B cell (primary cell): ENCODE measurements around the gene PDS5A.

Experiments
- EZH2 ChIP-seq: IDR thresholded peaks from 2 replicates; pipeline ENCODE4 v1.6.1; 2012; ENCODE audit warnings: borderline replicate concordance, low read depth, mild to moderate bottlenecking, moderate library complexity, low read length; ENCODE audit not compliant: insufficient read depth, poor library complexity, severe bottlenecking
- TF ChIP-seq, protein P1 (sequence below): fragments of 200-600 bp; IDR thresholded peaks from one replicate; pipeline ENCODE4 v1.8.0; 2022; ENCODE audit warnings: antibody characterized with exemption, mild to moderate bottlenecking

- TF ChIP-seq, protein P1, sequence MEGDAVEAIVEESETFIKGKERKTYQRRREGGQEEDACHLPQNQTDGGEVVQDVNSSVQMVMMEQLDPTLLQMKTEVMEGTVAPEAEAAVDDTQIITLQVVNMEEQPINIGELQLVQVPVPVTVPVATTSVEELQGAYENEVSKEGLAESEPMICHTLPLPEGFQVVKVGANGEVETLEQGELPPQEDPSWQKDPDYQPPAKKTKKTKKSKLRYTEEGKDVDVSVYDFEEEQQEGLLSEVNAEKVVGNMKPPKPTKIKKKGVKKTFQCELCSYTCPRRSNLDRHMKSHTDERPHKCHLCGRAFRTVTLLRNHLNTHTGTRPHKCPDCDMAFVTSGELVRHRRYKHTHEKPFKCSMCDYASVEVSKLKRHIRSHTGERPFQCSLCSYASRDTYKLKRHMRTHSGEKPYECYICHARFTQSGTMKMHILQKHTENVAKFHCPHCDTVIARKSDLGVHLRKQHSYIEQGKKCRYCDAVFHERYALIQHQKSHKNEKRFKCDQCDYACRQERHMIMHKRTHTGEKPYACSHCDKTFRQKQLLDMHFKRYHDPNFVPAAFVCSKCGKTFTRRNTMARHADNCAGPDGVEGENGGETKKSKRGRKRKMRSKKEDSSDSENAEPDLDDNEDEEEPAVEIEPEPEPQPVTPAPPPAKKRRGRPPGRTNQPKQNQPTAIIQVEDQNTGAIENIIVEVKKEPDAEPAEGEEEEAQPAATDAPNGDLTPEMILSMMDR: no peak
- TF ChIP-seq EZH2: no peak
These were observed 163.1 kb downstream of the PDS5A start for GRCh38 chr4:39814403-39815185.
